Hepatocyte (in vitro differentiated cells): ENCODE results near the gene NVL. TPM values are rescaled to one million over a fixed set of nuclear protein-coding genes. Genes with fewer than 3 reads are reported as not detected.
"Not testable (repeated sequence)": the region's sequence is repeated elsewhere in the genome, so short reads cannot be mapped to it uniquely, and the experiment has no call there.

Experiments used
- DNase-seq: peaks from one replicate; pipeline ENCODE4 v3.0.0-alpha.2; 2016; ENCODE audit warnings: low spot score
- H2AFZ ChIP-seq: fragments of 200-600 bp; sonication (generic); 2 replicates; pipeline ENCODE4 v1.6.0; 2016; ENCODE audit warnings: antibody characterized with exemption, mild to moderate bottlenecking
- H3K27ac ChIP-seq: fragments of 200-600 bp; sonication (generic); 2 replicates; pipeline ENCODE4 v1.5.1; 2016; ENCODE audit warnings: mild to moderate bottlenecking
- H3K27me3 ChIP-seq: fragments of 200-600 bp; sonication (generic); 2 replicates; pipeline ENCODE4 v1.6.1; 2016
- H3K36me3 ChIP-seq: fragments of 200-600 bp; sonication (generic); replicated peaks from 2 replicates; pipeline ENCODE4 v1.5.1; 2016; ENCODE audit warnings: low read depth; ENCODE audit not compliant: insufficient read depth
- H3K4me1 ChIP-seq: fragments of 200-600 bp; sonication (generic); 2 replicates; pipeline ENCODE4 v1.5.1; 2016; ENCODE audit warnings: mild to moderate bottlenecking, moderate library complexity; ENCODE audit not compliant: insufficient read depth
- H3K4me2 ChIP-seq: fragments of 200-600 bp; sonication (generic); 2 replicates; pipeline ENCODE4 v1.6.0; 2016
- H3K4me3 ChIP-seq: fragments of 200-600 bp; sonication (generic); 2 replicates; pipeline ENCODE4 v1.5.1; 2016; ENCODE audit warnings: mild to moderate bottlenecking
- H3K79me2 ChIP-seq: fragments of 200-600 bp; sonication (generic); 2 replicates; pipeline ENCODE4 v1.6.0; 2017; ENCODE audit warnings: mild to moderate bottlenecking
- H3K9me2 ChIP-seq: fragments of 200-600 bp; sonication (generic); replicated peaks from 2 replicates; pipeline ENCODE4 v1.6.0; 2017; ENCODE audit warnings: mild to moderate bottlenecking; ENCODE audit not compliant: insufficient read depth
- H3K9me3 ChIP-seq: fragments of 200-600 bp; sonication (generic); 2 replicates; pipeline ENCODE4 v1.5.1; 2016; ENCODE audit warnings: low read depth, mild to moderate bottlenecking
- H4K20me1 ChIP-seq: fragments of 200-600 bp; sonication (generic); 2 replicates; pipeline ENCODE4 v1.6.0; 2016; ENCODE audit warnings: mild to moderate bottlenecking; ENCODE audit not compliant: insufficient read depth, poor library complexity, severe bottlenecking
- CTCF ChIP-seq: fragments of 200-600 bp; sonication (generic); IDR thresholded peaks from 2 replicates; pipeline ENCODE4 v1.5.1; 2016; ENCODE audit warnings: antibody characterized with exemption, mild to moderate bottlenecking; ENCODE audit not compliant: poor library complexity
- EZH2 ChIP-seq: fragments of 200-600 bp; sonication (generic); IDR thresholded peaks from 2 replicates; pipeline ENCODE4 v1.6.1; 2016; ENCODE audit warnings: antibody characterized with exemption, mild to moderate bottlenecking, borderline replicate concordance
- EZH2phosphoT487 ChIP-seq: fragments of 200-600 bp; sonication (generic); IDR thresholded peaks from one replicate; pipeline ENCODE4 v1.6.1; 2018; ENCODE audit warnings: antibody characterized with exemption, mild to moderate bottlenecking, low read depth, moderate library complexity; ENCODE audit not compliant: unreplicated experiment, severe bottlenecking
- WGBS: methylation state at CpG from one replicate; pipeline ENCODE4 v1.1.6; 2016; ENCODE audit warnings: low lambda C conversion rate; ENCODE audit errors: missing lambda C conversion rate; 5-methylcytosine and 5-hydroxymethylcytosine counted together
- polyA plus RNA-seq: library from polyadenylated mRNA; unstranded; fragments of >200 nt; fragmentation: Nextera tagmentation; extraction: Ambion mirVana; gene quantifications from 2 replicates; pipeline ENCODE4 v1.2.1, GENCODE V29; 2016
- total RNA-seq: library from RNA; depleted of rRNA; stranded (reverse); fragments of >200 nt; gene quantifications from 2 replicates; pipeline ENCODE4 v1.2.3, GENCODE V29; 2014

The NVL gene
- total and polyA plus RNA-seq, 2 experiments from 2014 or later, result 15.9 to 34.7 TPM

- Histone ChIP-seq H3K27me3 (no peaks in the 10 kb centered on the region), H3K4me3 (no peak overlapping the region), H3K36me3 (no peaks in the 10 kb centered on the region), H3K27ac (no peak overlapping the region), H4K20me1 (no peaks in the 10 kb centered on the region), H3K79me2 (peaks cover 48% of the 10 kb centered on the region), H3K9me2 (no peaks in the 10 kb centered on the region), H2AFZ (no peak overlapping the region), H3K9me3 (no peaks in the 10 kb centered on the region), H3K4me1 (no peaks in the 10 kb centered on the region), H3K4me2 (no peak overlapping the region)
- no peak for DNase-seq
- TF ChIP-seq EZH2phosphoT487, result no peak
- no peak for TF ChIP-seq CTCF
- no peak for TF ChIP-seq EZH2
- 100% methylated on average over 2 of the region's 2 CpGs for WGBS
These were observed 8.3 kb downstream of the NVL start for GRCh38 chr1:224321706-224322105.

- no peak for DNase-seq
- no peak overlapping the region for H2AFZ ChIP-seq
- no peaks in the 10 kb centered on the region for H3K9me3 ChIP-seq
- no peaks in the 10 kb centered on the region for H3K4me1 ChIP-seq
- H3K27me3 ChIP-seq, result no peaks in the 10 kb centered on the region
- no peak overlapping the region for H3K4me2 ChIP-seq
- H3K9me2 ChIP-seq, result no peaks in the 10 kb centered on the region
- no peaks in the 10 kb centered on the region for H3K36me3 ChIP-seq
- H3K79me2 ChIP-seq, result peaks cover 13% of the 10 kb centered on the region
- WGBS, result 79% methylated on average over 4 of the region's 4 CpGs
- no peak overlapping the region for H3K27ac ChIP-seq
- no peaks in the 10 kb centered on the region for H4K20me1 ChIP-seq
- TF ChIP-seq EZH2, result no peak
- no peak for TF ChIP-seq EZH2phosphoT487
- no peak for TF ChIP-seq CTCF
- H3K4me3 ChIP-seq, result no peak overlapping the region
These were observed 12.5 kb downstream of the NVL start for GRCh38 chr1:224317383-224318045.

- no peak for DNase-seq
- Histone ChIP-seq H3K27me3 (no peaks in the 10 kb centered on the region), H3K9me3 (no peaks in the 10 kb centered on the region), H3K4me2 (no peak overlapping the region), H2AFZ (no peak overlapping the region), H3K9me2 (no peaks in the 10 kb centered on the region), H3K4me1 (no peaks in the 10 kb centered on the region), H3K27ac (no peak overlapping the region), H3K79me2 (peaks cover 4% of the 10 kb centered on the region), H3K36me3 (no peaks in the 10 kb centered on the region), H4K20me1 (no peaks in the 10 kb centered on the region), H3K4me3 (no peak overlapping the region)
- WGBS, result 80% methylated on average over 2 of the region's 2 CpGs
- TF ChIP-seq CTCF, result no peak
- no peak for TF ChIP-seq EZH2
- TF ChIP-seq EZH2phosphoT487, result no peak
These were observed 17.9 kb downstream of the NVL start for GRCh38 chr1:224312025-224312424.

- H3K9me2 ChIP-seq, H2AFZ ChIP-seq, H3K9me3 ChIP-seq, H3K4me2 ChIP-seq, H4K20me1 ChIP-seq, H3K27ac ChIP-seq, DNase-seq, H3K27me3 ChIP-seq, H3K79me2 ChIP-seq, H3K4me1 ChIP-seq, H3K4me3 ChIP-seq, H3K36me3 ChIP-seq: not testable (repeated sequence)
- 100% methylated on average over 1 of the region's 1 CpG for WGBS
These were observed 18.5 kb downstream of the NVL start for GRCh38 chr1:224311503-224311902.
